Activated CD8-positive, alpha-beta T cell treated with anti-CD3 and anti-CD28 coated beads for 36 hours (primary cell): ENCODE data around the gene DOCK11. TPM values are rescaled to one million over a fixed set of nuclear protein-coding genes. Genes with fewer than 3 reads are reported as not detected.
A peak's percentile ranks its signal among the peaks of the same experiment; 100 is the strongest.
"Not testable (repeated sequence)": the region's sequence is repeated elsewhere in the genome, so short reads cannot be mapped to it uniquely, and the experiment has no call there.

ENCODE experiments used
- ATAC-seq: fragments of 200-7000 bp; cut with Tn5 transposase; one replicate; pipeline ENCODE4 v1.10.0; 2021; ENCODE audit warnings: mild to moderate bottlenecking, moderate library complexity
- CTCF ChIA-PET: fragments of 350-600 bp; sonication (Branson Sonifier 250); formaldehyde crosslinking; loops from one replicate; lab custom pipeline; 2021; ENCODE audit warnings: antibody characterized with exemption; lab: Charles Lee
- POLR2A ChIA-PET: fragments of 350-600 bp; sonication (Branson Sonifier 250); formaldehyde crosslinking; loops from one replicate; lab custom pipeline; 2021; ENCODE audit warnings: antibody characterized with exemption; lab: Charles Lee
- DNase-seq: peaks from one replicate; pipeline ENCODE4 v3.0.0-alpha.2; 2020
- H3K27ac Mint-ChIP-seq: one replicate; pipeline ENCODE4 v1.8.0; 2021; ENCODE audit warnings: mild to moderate bottlenecking, mixed read lengths
- H3K27me3 Mint-ChIP-seq: one replicate; pipeline ENCODE4 v1.8.0; 2021; ENCODE audit warnings: mixed read lengths
- H3K36me3 Mint-ChIP-seq: one replicate; pipeline ENCODE4 v1.8.0; 2021; ENCODE audit warnings: low read depth, mixed read lengths
- H3K4me1 Mint-ChIP-seq: one replicate; pipeline ENCODE4 v1.8.0; 2021; ENCODE audit warnings: low read depth, mixed read lengths
- H3K4me3 Mint-ChIP-seq: one replicate; pipeline ENCODE4 v1.8.0; 2021; ENCODE audit warnings: mild to moderate bottlenecking, moderate library complexity, mixed read lengths
- H3K9me3 Mint-ChIP-seq: one replicate; pipeline ENCODE4 v1.8.0; 2021; ENCODE audit warnings: mixed read lengths
- intact Hi-C: fragments of 100-400 bp; cut with micrococcal nuclease; formaldehyde crosslinking; loops from one replicate; pipeline ENCODE4 v1.10.0; 2022
- total RNA-seq, 2 experiments: library from RNA; stranded (reverse); gene quantifications; one replicate each; pipeline ENCODE4 v1.2.3, GENCODE V29; 2021
- TF ChIP-seq, protein P1 (sequence below): fragments of 200-600 bp; IDR thresholded peaks from one replicate; pipeline ENCODE4 v1.8.0; 2022; ENCODE audit warnings: antibody characterized with exemption, mild to moderate bottlenecking

Gene DOCK11
- total RNA-seq, 2 experiments from 2014 or later = 45.1 to 49.5 TPM

DNA sequence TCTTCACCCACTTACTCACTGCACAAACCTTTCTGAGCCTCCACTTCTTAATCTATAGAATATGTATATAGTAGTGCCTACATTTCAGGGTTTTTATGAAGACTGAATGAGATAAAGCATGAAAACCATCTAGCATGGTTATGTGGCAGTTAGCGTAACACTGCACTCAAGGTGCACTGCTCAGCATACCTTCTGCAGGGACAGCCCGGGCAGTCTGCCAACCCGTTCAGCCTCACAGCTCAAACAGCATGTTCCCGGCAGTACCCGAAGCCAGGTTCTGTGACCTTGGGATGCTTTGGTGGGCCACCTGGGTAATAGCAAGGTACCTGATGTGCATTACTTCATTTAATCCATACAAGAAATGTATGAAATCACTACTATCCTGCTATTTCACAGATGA is 81.4 kb downstream of the DOCK11 start:
- TF ChIP-seq, protein P1, sequence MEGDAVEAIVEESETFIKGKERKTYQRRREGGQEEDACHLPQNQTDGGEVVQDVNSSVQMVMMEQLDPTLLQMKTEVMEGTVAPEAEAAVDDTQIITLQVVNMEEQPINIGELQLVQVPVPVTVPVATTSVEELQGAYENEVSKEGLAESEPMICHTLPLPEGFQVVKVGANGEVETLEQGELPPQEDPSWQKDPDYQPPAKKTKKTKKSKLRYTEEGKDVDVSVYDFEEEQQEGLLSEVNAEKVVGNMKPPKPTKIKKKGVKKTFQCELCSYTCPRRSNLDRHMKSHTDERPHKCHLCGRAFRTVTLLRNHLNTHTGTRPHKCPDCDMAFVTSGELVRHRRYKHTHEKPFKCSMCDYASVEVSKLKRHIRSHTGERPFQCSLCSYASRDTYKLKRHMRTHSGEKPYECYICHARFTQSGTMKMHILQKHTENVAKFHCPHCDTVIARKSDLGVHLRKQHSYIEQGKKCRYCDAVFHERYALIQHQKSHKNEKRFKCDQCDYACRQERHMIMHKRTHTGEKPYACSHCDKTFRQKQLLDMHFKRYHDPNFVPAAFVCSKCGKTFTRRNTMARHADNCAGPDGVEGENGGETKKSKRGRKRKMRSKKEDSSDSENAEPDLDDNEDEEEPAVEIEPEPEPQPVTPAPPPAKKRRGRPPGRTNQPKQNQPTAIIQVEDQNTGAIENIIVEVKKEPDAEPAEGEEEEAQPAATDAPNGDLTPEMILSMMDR = no peak
- ChIA-PET POLR2A (no interaction called here), CTCF (interaction anchor here (1.1 kb wide), 1 partner anchor 117 kb away, joined by 3 read pairs; no protein-coding TSS in a partner anchor)
- no peak overlapping the region for H3K4me3 Mint-ChIP-seq
- ATAC-seq = no peak
- H3K27me3 Mint-ChIP-seq = no peaks in the 10 kb centered on the region
- no peak for DNase-seq
- peaks cover 13% of the 10 kb centered on the region for H3K36me3 Mint-ChIP-seq
- intact Hi-C loops = no loop called here
- no peaks in the 10 kb centered on the region for H3K9me3 Mint-ChIP-seq
- no peaks in the 10 kb centered on the region for H3K4me1 Mint-ChIP-seq
- H3K27ac Mint-ChIP-seq = no peak overlapping the region

DNA sequence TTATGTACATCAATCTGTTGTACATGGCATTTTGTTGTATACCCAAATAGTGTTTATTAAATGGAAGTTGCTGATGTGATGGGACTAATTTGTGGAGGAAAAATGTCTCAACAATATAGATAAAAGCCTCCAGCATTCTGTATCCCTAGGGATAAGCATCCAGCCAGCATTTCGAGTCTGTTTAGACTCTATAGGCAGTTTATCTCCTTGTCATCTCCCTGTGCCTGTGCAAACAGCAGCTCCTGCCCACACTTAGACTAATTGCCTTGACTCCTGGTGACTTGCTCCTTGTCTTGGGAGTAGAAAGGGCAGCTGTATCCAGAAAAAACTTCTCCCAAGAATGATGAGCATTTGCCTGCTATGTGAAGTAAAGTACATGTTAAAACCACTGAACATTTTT is 83.8 kb downstream of the DOCK11 start:
- ATAC-seq (no peak), DNase-seq (no peak)
- CTCF ChIA-PET = no interaction called here
- intact Hi-C loops = no loop called here
- no peak overlapping the region for H3K4me3 Mint-ChIP-seq
- H3K4me1 Mint-ChIP-seq = no peaks in the 10 kb centered on the region
- TF ChIP-seq, protein P1 = no peak
- peaks cover 1% of the 10 kb centered on the region for H3K9me3 Mint-ChIP-seq
- H3K27ac Mint-ChIP-seq = no peak overlapping the region
- POLR2A ChIA-PET = no interaction called here
- peaks cover 19% of the 10 kb centered on the region for H3K36me3 Mint-ChIP-seq
- H3K27me3 Mint-ChIP-seq = no peaks in the 10 kb centered on the region

DNA sequence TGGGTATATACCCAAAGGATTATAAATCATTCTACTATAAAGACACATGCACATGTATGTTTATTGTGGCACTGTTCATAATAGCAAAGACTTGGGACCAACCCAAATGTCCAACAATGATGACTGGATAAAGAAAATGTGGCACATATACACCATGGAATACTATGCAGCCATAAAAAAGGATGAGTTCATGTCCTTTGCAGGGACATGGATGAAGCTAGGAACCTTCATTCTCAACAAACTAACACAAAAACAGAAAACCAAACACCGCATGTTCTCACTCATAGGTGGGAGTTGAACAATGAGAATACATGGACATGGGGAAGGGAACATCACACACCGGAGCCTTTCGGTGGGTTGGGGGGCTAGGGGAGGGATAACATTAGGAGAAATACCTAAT is 87.3 kb downstream of the DOCK11 start:
- DNase-seq, H3K9me3 Mint-ChIP-seq, CTCF ChIA-PET, H3K27me3 Mint-ChIP-seq, POLR2A ChIA-PET, H3K4me1 Mint-ChIP-seq, ATAC-seq, H3K27ac Mint-ChIP-seq, H3K4me3 Mint-ChIP-seq, intact Hi-C loops: not testable (repeated sequence)
- peaks cover 21% of the 10 kb centered on the region for H3K36me3 Mint-ChIP-seq

DNA sequence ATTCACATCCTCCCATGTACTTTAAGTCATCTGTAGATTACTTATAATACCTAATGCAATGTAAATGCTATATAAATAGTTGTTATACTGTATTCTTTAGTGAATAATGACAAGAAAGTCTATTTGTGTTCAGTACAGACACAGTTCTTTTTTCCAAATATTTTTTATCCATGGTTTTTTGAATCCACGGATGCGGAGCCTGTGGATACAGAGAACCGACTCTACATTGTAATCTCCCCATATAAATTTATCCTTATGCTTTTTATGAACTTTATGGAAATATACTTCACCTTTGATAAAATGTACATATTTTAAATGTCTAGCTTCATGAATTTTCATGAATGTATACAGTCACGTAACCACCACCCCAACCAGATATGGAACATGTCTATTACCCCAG is 88.2 kb downstream of the DOCK11 start:
- ChIA-PET CTCF (no interaction called here), POLR2A (no interaction called here)
- Mint-ChIP-seq H3K4me1 (peaks cover 5% of the 10 kb centered on the region), H3K27me3 (no peaks in the 10 kb centered on the region), H3K27ac (no peak overlapping the region), H3K4me3 (no peak overlapping the region), H3K9me3 (peaks cover 1% of the 10 kb centered on the region), H3K36me3 (peaks cover 18% of the 10 kb centered on the region)
- intact Hi-C loops = no loop called here
- TF ChIP-seq, protein P1 = no peak
- ATAC-seq (no peak), DNase-seq (no peak)

DNA sequence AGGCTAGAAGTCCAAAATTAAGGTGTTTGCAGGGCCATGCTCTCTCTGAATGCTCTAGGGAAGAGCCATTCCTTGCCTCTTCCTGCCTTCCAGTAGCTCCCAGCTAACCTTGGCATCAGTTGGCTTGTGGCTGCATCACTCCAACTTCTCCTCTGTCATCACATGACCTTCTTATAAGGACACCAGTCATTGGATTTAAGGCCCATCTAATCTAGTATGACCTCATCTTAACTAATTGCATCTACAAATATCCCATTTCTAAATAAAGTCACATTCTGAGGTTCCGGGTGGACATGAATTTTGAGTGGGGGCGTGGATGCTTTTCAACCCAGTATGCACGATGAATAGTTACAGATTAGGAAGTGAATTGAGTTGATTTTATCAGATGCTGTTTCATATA is 89.7 kb downstream of the DOCK11 start:
- TF ChIP-seq, protein P1 = no peak
- ATAC-seq (no peak), DNase-seq (no peak)
- ChIA-PET POLR2A (no interaction called here), CTCF (no interaction called here)
- Mint-ChIP-seq H3K4me1 (peaks cover 5% of the 10 kb centered on the region), H3K4me3 (no peak overlapping the region), H3K27ac (no peak overlapping the region), H3K27me3 (no peaks in the 10 kb centered on the region), H3K36me3 (peaks cover 18% of the 10 kb centered on the region), H3K9me3 (peaks cover 1% of the 10 kb centered on the region)
- intact Hi-C loops = no loop called here

DNA sequence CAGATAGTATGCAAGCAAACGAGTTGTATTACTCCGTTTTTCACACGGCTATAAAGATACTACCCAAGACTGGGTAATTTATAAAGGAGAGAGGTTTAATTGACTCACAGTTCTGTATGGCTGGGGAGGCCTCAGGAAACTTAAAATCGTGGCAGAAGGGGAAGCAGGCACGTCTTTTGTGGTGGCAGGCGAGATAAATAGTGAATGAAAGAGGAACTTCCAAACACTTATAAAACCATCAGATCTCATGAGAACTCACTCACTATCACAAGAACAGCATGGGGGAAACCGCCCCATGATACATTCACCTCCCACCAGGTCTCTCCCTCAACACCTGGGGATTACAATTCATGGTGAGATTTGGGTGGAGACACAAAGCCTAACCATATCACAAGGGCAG is 90.6 kb downstream of the DOCK11 start:
- intact Hi-C loops, DNase-seq, ATAC-seq, POLR2A ChIA-PET, H3K4me1 Mint-ChIP-seq, H3K27me3 Mint-ChIP-seq, H3K4me3 Mint-ChIP-seq, H3K9me3 Mint-ChIP-seq, CTCF ChIA-PET: not testable (repeated sequence)
- Mint-ChIP-seq H3K27ac (peak overlapping the region; percentile 46), H3K36me3 (peaks cover 19% of the 10 kb centered on the region)
